NOMO-1 (cell line): ENCODE results near the gene CDH15.

Source experiments
- DNase-seq, 2 experiments: peaks; one replicate each; lab custom pipeline; 2025; ENCODE audit not compliant: unreplicated experiment in 2 of 2; lab: John Stamatoyannopoulos, UW

Gene CDH15

GRCh38 chr16:89140981-89141883, 30.3 kb upstream of the CDH15 start:
- DNase-seq: no peak

- no peak for DNase-seq
Observed at GRCh38 chr16:89141884-89142267, 29.7 kb upstream of the CDH15 start.

GRCh38 chr16:89142474-89143195, 28.9 kb upstream of the CDH15 start:
- no peak for DNase-seq

GRCh38 chr16:89143201-89143741, 28.3 kb upstream of the CDH15 start:
- no peak for DNase-seq

- no peak for DNase-seq
Observed at GRCh38 chr16:89143911-89144675, 27.5 kb upstream of the CDH15 start.

- DNase-seq: no peak
Observed at GRCh38 chr16:89144681-89145080, 26.9 kb upstream of the CDH15 start.

GRCh38 chr16:89145406-89146161, 26.0 kb upstream of the CDH15 start:
- DNase-seq: no peak

- no peak for DNase-seq
Observed at GRCh38 chr16:89146211-89147005, 25.1 kb upstream of the CDH15 start.

- DNase-seq: no peak
Observed at GRCh38 chr16:89147085-89147817, 24.3 kb upstream of the CDH15 start.

GRCh38 chr16:89149386-89149785, 22.2 kb upstream of the CDH15 start:
- DNase-seq: no peak

- no peak for DNase-seq
Observed at GRCh38 chr16:89150090-89150835, 21.3 kb upstream of the CDH15 start.

- no peak for DNase-seq
Observed at GRCh38 chr16:89150981-89151380, 20.6 kb upstream of the CDH15 start.

- DNase-seq: peak; percentile 48 to 52
Observed at GRCh38 chr16:89152831-89153700, 18.5 kb upstream of the CDH15 start.

GRCh38 chr16:89153848-89154271, 17.7 kb upstream of the CDH15 start:
- no peak for DNase-seq

GRCh38 chr16:89154390-89155183, 17.0 kb upstream of the CDH15 start:
- DNase-seq: no peak

- no peak for DNase-seq
Observed at GRCh38 chr16:89155184-89155679, 16.3 kb upstream of the CDH15 start.
